Type B pancreatic cell (in vitro differentiated cells): ENCODE results near the gene PSG6. TPM values are rescaled to one million over a fixed set of nuclear protein-coding genes. Genes with fewer than 3 reads are reported as not detected.
"Not testable (repeated sequence)": the region's sequence is repeated elsewhere in the genome, so short reads cannot be mapped to it uniquely, and the experiment has no call there.

Source experiments
- DNase-seq: peaks from one replicate; pipeline ENCODE4 v3.0.0; 2021; ENCODE audit warnings: mixed read lengths; ENCODE audit not compliant: unreplicated experiment; ENCODE audit errors: extremely low spot score
- H3K27ac Mint-ChIP-seq: 2 replicates; pipeline ENCODE4 v1.8.0; 2021; ENCODE audit warnings: mild to moderate bottlenecking, mixed read lengths
- H3K27me3 Mint-ChIP-seq: 2 replicates; pipeline ENCODE4 v1.8.0; 2021; ENCODE audit warnings: mixed read lengths
- H3K36me3 Mint-ChIP-seq: 2 replicates; pipeline ENCODE4 v1.8.0; 2021; ENCODE audit warnings: mixed read lengths
- H3K4me1 Mint-ChIP-seq: one replicate; pipeline ENCODE4 v1.8.0; 2021; ENCODE audit warnings: mixed read lengths; ENCODE audit not compliant: unreplicated experiment
- H3K4me3 Mint-ChIP-seq: 2 replicates; pipeline ENCODE4 v1.8.0; 2021; ENCODE audit warnings: mild to moderate bottlenecking, mixed read lengths
- H3K9me3 Mint-ChIP-seq: 2 replicates; pipeline ENCODE4 v1.8.0; 2021; ENCODE audit warnings: mixed read lengths
- total RNA-seq: library from RNA; stranded (reverse); gene quantifications from 2 replicates; pipeline ENCODE4 v1.2.1, GENCODE V29; 2021; ENCODE audit warnings: low replicate concordance
- TF ChIP-seq, protein P1 (sequence below): fragments of 200-600 bp; sonication (generic); conservative IDR thresholded peaks from 2 replicates; pipeline ENCODE4 v1.5.0; 2021; ENCODE audit warnings: antibody characterized with exemption, mild to moderate bottlenecking

PSG6 gene
- total RNA-seq, 1 donor from 2014 or later: not detected

DNA sequence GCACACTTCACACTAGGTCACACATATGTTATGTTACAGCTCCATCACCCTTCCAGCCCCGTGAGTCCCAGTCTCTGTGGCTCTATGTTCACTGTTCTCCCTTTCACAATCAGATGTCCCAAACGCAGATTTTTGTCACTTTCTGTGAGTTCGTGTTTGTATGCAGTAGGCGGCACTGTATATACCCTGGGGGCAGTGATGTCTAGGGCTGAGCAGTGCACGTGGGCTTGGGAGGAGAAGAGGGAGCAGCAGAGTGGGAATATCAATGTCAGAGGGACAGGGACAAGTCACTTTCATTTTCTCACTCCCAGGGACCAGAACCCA lies 60.2 kb downstream of the PSG6 start:
- no peaks in the 10 kb centered on the region for H3K4me1 Mint-ChIP-seq
- H3K9me3 Mint-ChIP-seq: no peaks in the 10 kb centered on the region
- TF ChIP-seq, protein P1, sequence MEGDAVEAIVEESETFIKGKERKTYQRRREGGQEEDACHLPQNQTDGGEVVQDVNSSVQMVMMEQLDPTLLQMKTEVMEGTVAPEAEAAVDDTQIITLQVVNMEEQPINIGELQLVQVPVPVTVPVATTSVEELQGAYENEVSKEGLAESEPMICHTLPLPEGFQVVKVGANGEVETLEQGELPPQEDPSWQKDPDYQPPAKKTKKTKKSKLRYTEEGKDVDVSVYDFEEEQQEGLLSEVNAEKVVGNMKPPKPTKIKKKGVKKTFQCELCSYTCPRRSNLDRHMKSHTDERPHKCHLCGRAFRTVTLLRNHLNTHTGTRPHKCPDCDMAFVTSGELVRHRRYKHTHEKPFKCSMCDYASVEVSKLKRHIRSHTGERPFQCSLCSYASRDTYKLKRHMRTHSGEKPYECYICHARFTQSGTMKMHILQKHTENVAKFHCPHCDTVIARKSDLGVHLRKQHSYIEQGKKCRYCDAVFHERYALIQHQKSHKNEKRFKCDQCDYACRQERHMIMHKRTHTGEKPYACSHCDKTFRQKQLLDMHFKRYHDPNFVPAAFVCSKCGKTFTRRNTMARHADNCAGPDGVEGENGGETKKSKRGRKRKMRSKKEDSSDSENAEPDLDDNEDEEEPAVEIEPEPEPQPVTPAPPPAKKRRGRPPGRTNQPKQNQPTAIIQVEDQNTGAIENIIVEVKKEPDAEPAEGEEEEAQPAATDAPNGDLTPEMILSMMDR: no peak
- no peak for DNase-seq
- no peak overlapping the region for H3K4me3 Mint-ChIP-seq
- no peaks in the 10 kb centered on the region for H3K27me3 Mint-ChIP-seq
- H3K36me3 Mint-ChIP-seq: no peaks in the 10 kb centered on the region
- H3K27ac Mint-ChIP-seq: no peak overlapping the region

DNA sequence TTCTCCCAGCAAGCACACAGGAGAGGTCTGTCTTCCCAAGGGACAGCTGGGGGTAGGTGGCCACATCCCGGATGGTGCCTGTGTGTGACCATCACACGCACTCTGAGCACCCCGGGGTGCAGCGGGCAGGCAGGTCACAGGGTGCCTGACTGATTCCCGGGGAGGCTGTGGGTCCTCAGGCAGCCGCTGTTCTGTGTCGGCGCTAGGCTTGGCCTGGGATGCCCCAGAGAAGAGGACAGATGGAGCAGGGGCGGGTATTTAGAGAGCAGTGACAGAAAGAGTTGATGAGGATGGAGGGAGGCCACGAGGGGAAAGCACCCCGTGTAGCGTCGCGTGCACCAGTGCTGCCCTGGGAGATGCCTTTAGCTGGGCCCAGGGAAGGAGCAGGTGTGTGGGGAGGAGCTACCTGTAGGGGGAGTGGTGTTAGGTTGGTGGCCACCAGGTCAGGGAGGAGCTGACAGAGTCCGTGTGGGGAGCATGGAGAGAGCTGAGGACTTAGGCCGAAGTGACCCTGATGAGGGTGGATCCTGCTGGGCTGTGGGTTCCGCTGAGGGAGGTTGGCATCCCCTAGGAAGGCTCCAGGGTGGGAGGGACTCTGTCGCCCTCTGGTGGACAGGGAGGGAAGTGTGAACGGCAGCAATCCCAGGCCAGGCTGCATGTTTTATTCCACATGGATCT lies 60.7 kb downstream of the PSG6 start:
- H3K27ac Mint-ChIP-seq, H3K4me3 Mint-ChIP-seq, DNase-seq, H3K4me1 Mint-ChIP-seq, H3K9me3 Mint-ChIP-seq, H3K36me3 Mint-ChIP-seq, H3K27me3 Mint-ChIP-seq: not testable (repeated sequence)
- TF ChIP-seq, protein P1: peak; percentile 46

DNA sequence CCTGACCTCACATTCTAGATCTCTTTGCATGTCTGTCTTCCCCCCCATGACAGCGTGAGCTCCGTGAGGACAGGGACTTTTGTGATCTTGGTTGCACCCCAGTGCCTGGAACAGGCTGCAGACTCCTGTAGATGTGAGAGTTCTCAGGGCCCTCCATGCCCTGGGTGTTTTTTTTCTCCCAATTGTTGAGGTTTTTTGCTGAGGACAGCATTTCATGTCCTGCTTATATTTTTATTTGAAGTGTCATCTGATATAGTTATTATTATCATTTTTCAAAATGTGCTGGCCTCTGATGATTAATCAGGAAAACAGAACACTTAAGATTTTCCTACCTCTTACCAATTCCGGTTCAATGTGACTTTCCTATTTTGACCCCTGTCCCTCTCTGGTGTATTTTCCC lies 62.9 kb downstream of the PSG6 start:
- not testable (repeated sequence) for H3K27ac Mint-ChIP-seq, H3K4me3 Mint-ChIP-seq, DNase-seq, H3K36me3 Mint-ChIP-seq, H3K9me3 Mint-ChIP-seq, H3K27me3 Mint-ChIP-seq, H3K4me1 Mint-ChIP-seq

DNA sequence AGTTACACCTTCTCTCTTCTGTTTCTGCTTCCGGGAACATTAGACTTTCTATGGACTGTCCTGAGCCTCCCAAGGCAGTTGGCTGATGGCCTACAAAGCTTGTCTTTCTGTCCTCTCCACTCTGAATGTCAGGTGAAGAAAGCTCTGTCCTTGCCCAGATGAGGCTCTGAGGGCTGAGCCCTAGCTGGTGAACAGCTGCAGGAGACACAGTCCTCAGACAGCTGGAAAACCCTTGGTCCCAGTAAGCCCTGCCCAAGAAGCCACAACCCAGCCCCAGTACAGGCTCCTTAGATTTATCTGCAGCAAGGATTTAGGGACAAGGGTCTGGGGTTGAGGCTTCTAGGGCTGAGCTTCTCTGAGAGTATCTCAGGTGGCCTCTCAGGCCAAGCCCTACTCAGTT lies 64.5 kb downstream of the PSG6 start:
- not testable (repeated sequence) for H3K36me3 Mint-ChIP-seq, H3K9me3 Mint-ChIP-seq, H3K27me3 Mint-ChIP-seq, H3K4me3 Mint-ChIP-seq, H3K4me1 Mint-ChIP-seq, H3K27ac Mint-ChIP-seq, DNase-seq

DNA sequence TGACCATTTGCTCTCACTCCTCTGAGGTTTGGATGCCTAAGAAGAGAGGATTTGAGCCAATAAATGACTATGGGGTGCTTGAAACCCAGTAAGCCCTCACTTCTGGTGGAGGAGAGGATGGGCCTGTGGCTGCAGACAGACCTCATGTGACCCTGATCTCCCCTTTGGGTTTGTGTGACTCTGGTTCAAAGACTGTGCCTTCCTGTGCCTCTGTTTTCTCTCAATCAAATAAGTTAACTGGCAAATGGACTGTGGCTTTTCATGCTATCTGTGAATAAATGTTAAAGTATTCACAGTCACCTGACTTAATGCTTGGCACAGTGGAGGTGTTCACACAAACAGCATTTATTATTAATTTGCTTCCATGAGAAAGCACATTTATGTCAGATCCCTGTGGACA lies 64.9 kb downstream of the PSG6 start:
- H3K4me1 Mint-ChIP-seq, DNase-seq, H3K27ac Mint-ChIP-seq, H3K27me3 Mint-ChIP-seq, H3K4me3 Mint-ChIP-seq, H3K36me3 Mint-ChIP-seq, H3K9me3 Mint-ChIP-seq: not testable (repeated sequence)

Other genes with a start within 250 kb of the PSG6 start
- gene PSG3, start 177.4 kb downstream of the PSG6 start, total RNA-seq: not detected in 2 replicates
- gene PSG8, start 152.2 kb downstream of the PSG6 start, total RNA-seq: not detected in 2 replicates
- not detected in 2 replicates for gene PSG1, start 38.2 kb downstream of the PSG6 start, total RNA-seq
- gene PSG7, start 19.3 kb upstream of the PSG6 start, total RNA-seq: not detected in 2 replicates
- gene PSG11, start 108.6 kb upstream of the PSG6 start, total RNA-seq: not detected in 2 replicates
- not detected in 2 replicates for gene PSG2, start 164.8 kb upstream of the PSG6 start, total RNA-seq